Esophagus squamous epithelium (tissue), 5 donors: ENCODE results near the gene RAPH1. TPM values are rescaled to one million over a fixed set of nuclear protein-coding genes. Genes with fewer than 3 reads are reported as not detected.
A peak's percentile ranks its signal among the peaks of the same experiment; 100 is the strongest.

Experiments used
- DNase-seq: peaks from one replicate; lab custom pipeline; 2025; lab: John Stamatoyannopoulos, UW
- H3K27ac ChIP-seq, 4 donors: fragments of 200-600 bp; sonication (generic); one replicate each; pipeline ENCODE4 v1.5.1; 2016 to 2019; ENCODE audit warnings: mild to moderate bottlenecking in 1 of 4
- H3K27me3 ChIP-seq, 4 donors: fragments of 200-600 bp; sonication (generic); 1 replicate in 3 of 4; 2 replicates in 1 of 4; pipeline versions ENCODE4 v1.5.1 to v1.6.0; 2017 to 2021; ENCODE audit warnings: antibody characterized with exemption in 1 of 4
- H3K36me3 ChIP-seq, 3 donors: fragments of 200-600 bp; sonication (generic); one replicate each; pipeline ENCODE4 v1.5.1; 2016 to 2019
- H3K4me1 ChIP-seq, 3 donors: fragments of 200-600 bp; sonication (generic); one replicate each; pipeline ENCODE4 v1.5.1; 2017 to 2019
- H3K4me3 ChIP-seq, 4 donors: fragments of 200-600 bp; sonication (generic); 1 replicate in 3 of 4; 2 replicates in 1 of 4; pipeline ENCODE4 v1.5.1; 2016 to 2019; ENCODE audit warnings: mild to moderate bottlenecking in 2 of 4, moderate library complexity in 1 of 4
- H3K9me3 ChIP-seq, 3 donors: fragments of 200-600 bp; sonication (generic); one replicate each; pipeline ENCODE4 v1.5.1; 2016 to 2019
- POLR2A ChIP-seq, 4 donors: fragments of 450-650 bp; IDR thresholded peaks; one replicate each; pipeline ENCODE4 v1.6.1; 2017; ENCODE audit warnings: antibody characterized with exemption in 4 of 4, mild to moderate bottlenecking in 4 of 4, moderate library complexity in 3 of 4
- WGBS, 2 donors: methylation state at CpG; one replicate each; pipeline ENCODE4 v1.1.5; 2018; 5-methylcytosine and 5-hydroxymethylcytosine counted together
- intact Hi-C: fragments of 100-400 bp; cut with DNase I; formaldehyde crosslinking; loops from one replicate; pipeline ENCODE4 v1.15.0; 2022
- total RNA-seq, 4 donors: library from RNA; depleted of rRNA; stranded (reverse); fragments of >200 nt; gene quantifications; one replicate each; pipeline ENCODE4 v1.1.0, GENCODE V29; 2016
- TF ChIP-seq, protein P1 (sequence below), 6 experiments: fragments of 450-650 bp in 4 of 6; fragments of 200-600 bp in 2 of 6; sonication (generic) in 2 of 6; IDR thresholded peaks; one replicate each; pipeline ENCODE4 v1.5.1; 2016 to 2019; ENCODE audit warnings: antibody characterized with exemption in 6 of 6, mild to moderate bottlenecking in 4 of 6, moderate library complexity in 4 of 6
- donor health status: DM: yes; HTN: yes; CAD: no.

Gene RAPH1, protein sequence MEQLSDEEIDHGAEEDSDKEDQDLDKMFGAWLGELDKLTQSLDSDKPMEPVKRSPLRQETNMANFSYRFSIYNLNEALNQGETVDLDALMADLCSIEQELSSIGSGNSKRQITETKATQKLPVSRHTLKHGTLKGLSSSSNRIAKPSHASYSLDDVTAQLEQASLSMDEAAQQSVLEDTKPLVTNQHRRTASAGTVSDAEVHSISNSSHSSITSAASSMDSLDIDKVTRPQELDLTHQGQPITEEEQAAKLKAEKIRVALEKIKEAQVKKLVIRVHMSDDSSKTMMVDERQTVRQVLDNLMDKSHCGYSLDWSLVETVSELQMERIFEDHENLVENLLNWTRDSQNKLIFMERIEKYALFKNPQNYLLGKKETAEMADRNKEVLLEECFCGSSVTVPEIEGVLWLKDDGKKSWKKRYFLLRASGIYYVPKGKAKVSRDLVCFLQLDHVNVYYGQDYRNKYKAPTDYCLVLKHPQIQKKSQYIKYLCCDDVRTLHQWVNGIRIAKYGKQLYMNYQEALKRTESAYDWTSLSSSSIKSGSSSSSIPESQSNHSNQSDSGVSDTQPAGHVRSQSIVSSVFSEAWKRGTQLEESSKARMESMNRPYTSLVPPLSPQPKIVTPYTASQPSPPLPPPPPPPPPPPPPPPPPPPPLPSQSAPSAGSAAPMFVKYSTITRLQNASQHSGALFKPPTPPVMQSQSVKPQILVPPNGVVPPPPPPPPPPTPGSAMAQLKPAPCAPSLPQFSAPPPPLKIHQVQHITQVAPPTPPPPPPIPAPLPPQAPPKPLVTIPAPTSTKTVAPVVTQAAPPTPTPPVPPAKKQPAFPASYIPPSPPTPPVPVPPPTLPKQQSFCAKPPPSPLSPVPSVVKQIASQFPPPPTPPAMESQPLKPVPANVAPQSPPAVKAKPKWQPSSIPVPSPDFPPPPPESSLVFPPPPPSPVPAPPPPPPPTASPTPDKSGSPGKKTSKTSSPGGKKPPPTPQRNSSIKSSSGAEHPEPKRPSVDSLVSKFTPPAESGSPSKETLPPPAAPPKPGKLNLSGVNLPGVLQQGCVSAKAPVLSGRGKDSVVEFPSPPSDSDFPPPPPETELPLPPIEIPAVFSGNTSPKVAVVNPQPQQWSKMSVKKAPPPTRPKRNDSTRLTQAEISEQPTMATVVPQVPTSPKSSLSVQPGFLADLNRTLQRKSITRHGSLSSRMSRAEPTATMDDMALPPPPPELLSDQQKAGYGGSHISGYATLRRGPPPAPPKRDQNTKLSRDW
- 100 to 1,000 TPM in 1 of 4 donors, 10 to 100 TPM in 3; 10.6 to 105 (median 26.0) TPM for total RNA-seq

DNA sequence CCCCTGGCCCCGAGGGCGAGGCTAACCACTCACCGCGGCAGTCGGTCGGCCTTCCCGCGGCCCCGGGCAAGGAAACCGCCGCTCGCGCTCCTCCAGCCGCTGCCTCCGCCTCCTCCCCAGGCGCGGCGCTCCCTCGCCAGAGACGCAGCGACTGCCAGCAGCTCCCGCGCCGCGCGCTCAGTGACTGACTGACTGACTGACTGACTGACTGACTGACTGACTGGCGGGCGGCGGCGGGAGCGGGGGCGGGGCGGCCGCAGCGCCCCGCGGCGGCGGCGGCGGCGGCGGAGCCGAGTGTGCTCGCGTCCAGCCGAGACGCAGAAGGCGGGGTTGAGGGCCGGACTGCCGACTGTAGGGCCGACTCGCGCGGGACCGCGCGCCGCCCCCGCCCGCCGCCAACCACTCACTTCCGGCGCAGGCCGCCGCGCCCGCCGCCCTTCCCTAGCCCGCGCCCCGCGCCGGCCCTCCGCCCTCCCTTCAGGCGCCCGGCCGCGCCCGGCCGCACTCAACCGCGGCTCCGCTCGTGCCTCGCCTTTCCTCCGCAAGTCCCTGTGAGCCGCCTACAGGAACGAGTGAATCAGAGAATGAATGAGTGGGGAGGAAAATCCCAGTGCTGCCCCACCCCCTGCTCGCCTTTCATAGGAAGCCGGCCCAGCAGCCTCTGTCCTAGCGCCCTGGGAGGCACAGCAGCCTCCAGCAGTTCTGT, at the start of gene RAPH1:
Gene RAPH1 (minus strand): TSS at position 224 of the 706 bp plus-strand sequence. CDS start 39,948 bp downstream, outside the sequence.
- H3K4me3 ChIP-seq = peak within 1 kb of the TSS; percentile 79 to 98 (median 94)
- intact Hi-C loops = loop anchor here (10.0 kb wide), 1 partner anchor 110 kb away; no protein-coding TSS in a partner anchor
- DNase-seq = no peak
- peak within 1 kb of the TSS; percentile 90 to 100 (median 95) for H3K27ac ChIP-seq
- TF ChIP-seq, protein P1, sequence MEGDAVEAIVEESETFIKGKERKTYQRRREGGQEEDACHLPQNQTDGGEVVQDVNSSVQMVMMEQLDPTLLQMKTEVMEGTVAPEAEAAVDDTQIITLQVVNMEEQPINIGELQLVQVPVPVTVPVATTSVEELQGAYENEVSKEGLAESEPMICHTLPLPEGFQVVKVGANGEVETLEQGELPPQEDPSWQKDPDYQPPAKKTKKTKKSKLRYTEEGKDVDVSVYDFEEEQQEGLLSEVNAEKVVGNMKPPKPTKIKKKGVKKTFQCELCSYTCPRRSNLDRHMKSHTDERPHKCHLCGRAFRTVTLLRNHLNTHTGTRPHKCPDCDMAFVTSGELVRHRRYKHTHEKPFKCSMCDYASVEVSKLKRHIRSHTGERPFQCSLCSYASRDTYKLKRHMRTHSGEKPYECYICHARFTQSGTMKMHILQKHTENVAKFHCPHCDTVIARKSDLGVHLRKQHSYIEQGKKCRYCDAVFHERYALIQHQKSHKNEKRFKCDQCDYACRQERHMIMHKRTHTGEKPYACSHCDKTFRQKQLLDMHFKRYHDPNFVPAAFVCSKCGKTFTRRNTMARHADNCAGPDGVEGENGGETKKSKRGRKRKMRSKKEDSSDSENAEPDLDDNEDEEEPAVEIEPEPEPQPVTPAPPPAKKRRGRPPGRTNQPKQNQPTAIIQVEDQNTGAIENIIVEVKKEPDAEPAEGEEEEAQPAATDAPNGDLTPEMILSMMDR (IDR thresholded peaks at IDR 0.05) = peak in 1 of 6 experiments; percentile 10
- peak in 3 of 4 donors; percentile 41 to 74 (median 71) for TF ChIP-seq POLR2A (IDR thresholded peaks at IDR 0.05)
- WGBS, 2 donors = no CpG with 5 or more reads among the region's 92 CpGs
- peaks cover 4 to 44% (median 11%) of the 10 kb centered on the region in 3 donors for H3K4me1 ChIP-seq
- H3K9me3 ChIP-seq = peaks cover 0 to 5% (median 3%) of the 10 kb centered on the region in 3 donors
- no peaks in the 10 kb centered on the region for H3K27me3 ChIP-seq
- H3K36me3 ChIP-seq = no peaks in the 10 kb centered on the region

DNA sequence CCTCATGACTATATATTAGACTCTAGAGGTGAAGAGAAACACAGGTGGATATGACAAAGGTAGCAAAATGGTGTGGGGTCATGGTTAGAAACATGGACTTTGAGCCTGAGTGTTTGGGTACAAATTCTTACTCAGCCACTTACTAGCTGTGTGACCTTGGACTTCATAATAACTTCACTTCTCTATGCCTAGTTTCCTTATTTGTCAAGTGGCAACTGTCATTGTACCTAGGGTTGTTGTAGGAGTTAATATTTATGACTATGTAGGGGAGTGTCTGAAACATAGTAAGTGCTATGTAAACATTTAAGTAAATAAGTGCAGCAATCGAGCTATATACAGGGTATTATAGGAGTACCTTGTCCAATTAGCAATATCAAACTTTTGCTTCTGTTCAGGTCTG, 49.7 kb upstream of the RAPH1 start:
- 78 to 86% methylated on average over 1 of the region's 1 CpG for WGBS, 2 donors

DNA sequence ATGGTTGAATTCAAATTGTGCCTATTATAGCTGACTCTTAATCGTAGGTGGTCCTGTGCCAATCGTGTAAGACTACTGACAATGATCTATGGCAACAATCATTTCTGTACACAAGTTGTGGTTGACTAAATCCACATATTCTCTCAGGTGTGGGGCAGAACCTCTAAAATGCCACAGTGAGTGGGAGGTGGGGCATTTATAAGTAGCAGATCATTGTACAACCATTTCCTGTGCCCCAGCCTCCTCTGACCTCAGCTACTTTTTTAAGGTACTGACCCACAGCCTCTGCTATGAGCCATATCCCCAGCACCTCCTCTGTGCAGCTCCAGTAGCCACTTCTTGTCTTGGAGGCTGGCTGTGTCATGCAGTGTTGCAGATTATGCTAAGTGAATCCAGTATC, 48.6 kb upstream of the RAPH1 start:
- no peak for DNase-seq
- no peak for TF ChIP-seq POLR2A (IDR thresholded peaks at IDR 0.05)
- TF ChIP-seq, protein P1 (IDR thresholded peaks at IDR 0.05) = no peak

More for the DNA sequence above, 49.7 kb upstream of the RAPH1 start:
- no peak overlapping the region for H3K4me3 ChIP-seq
- peak overlapping the region in 3 of 4 donors; percentile 86 to 89 (median 88) for H3K27ac ChIP-seq
- peaks cover 17 to 83% (median 41%) of the 10 kb centered on the region in 3 donors for H3K4me1 ChIP-seq
- DNase-seq = no peak
- TF ChIP-seq, protein P1 (IDR thresholded peaks at IDR 0.05) = no peak
- no peak for TF ChIP-seq POLR2A (IDR thresholded peaks at IDR 0.05)
- no peaks in the 10 kb centered on the region for H3K9me3 ChIP-seq
- intact Hi-C loops = no loop called here
- H3K27me3 ChIP-seq = no peaks in the 10 kb centered on the region
- H3K36me3 ChIP-seq = no peaks in the 10 kb centered on the region

DNA sequence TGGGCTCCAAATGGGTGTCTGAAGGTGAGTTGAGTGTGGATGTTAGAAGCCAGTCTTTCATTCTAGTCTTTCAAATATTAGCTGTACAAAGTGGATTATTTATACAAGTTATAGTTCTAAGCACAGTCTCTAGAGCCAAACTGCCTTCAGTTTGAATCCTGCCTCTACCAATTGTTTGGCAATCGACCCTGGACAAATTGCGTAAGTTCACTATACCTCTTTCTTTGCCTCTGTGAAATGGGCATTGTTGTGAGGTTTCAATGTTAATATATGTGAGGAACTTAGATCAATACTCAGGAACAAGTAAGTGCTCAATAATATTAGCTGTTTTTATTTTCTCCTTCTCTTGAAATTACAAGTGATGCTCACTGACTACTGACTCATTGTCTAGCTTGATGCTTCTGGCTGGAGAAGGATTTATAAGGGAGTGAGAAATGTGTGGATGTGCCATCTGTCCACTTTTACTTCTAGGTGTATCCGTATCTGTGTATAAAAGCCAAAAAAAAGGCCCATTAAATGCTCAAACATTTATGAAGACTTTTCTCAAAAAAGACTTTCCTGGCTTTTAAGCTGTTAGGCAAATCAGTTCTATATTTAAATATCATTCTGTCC, 48.1 kb upstream of the RAPH1 start:
- WGBS, 2 donors = 66 to 77% methylated on average over 3 of the region's 3 CpGs
- no peaks in the 10 kb centered on the region for H3K27me3 ChIP-seq
- H3K4me1 ChIP-seq = peaks cover 23 to 94% (median 55%) of the 10 kb centered on the region in 3 donors
- H3K4me3 ChIP-seq = no peak overlapping the region
- peak overlapping the region; percentile 56 to 89 (median 87) for H3K27ac ChIP-seq
- no peaks in the 10 kb centered on the region for H3K9me3 ChIP-seq
- TF ChIP-seq, protein P1 (IDR thresholded peaks at IDR 0.05) = no peak
- no peak for TF ChIP-seq POLR2A (IDR thresholded peaks at IDR 0.05)
- no peak for DNase-seq
- H3K36me3 ChIP-seq = no peaks in the 10 kb centered on the region
- intact Hi-C loops = no loop called here

More for the DNA sequence above, 48.6 kb upstream of the RAPH1 start:
- peak overlapping the region; percentile 56 to 89 (median 87) for H3K27ac ChIP-seq
- intact Hi-C loops = no loop called here
- H3K9me3 ChIP-seq = no peaks in the 10 kb centered on the region
- no peaks in the 10 kb centered on the region for H3K27me3 ChIP-seq
- 42 to 47% methylated on average over 2 of the region's 2 CpGs for WGBS, 2 donors
- no peaks in the 10 kb centered on the region for H3K36me3 ChIP-seq
- H3K4me1 ChIP-seq = peaks cover 18 to 92% (median 50%) of the 10 kb centered on the region in 3 donors
- no peak overlapping the region for H3K4me3 ChIP-seq
